Measurements from ENCODE around the gene ARSB. TPM values are rescaled to one million over a fixed set of nuclear protein-coding genes. Genes with fewer than 3 reads are reported as not detected.

ARSB gene
- 5.2 and 7.9 TPM in 2 replicates for total RNA-seq (2022)
- Bru-seq, nascent RNA, result percentile 44 among the genes with signal in this experiment
- BruChase-seq, experiment 1, labeled RNA remaining after a 6-hour chase, result percentile 41 among the genes with signal in this experiment
- BruChase-seq, experiment 2, labeled RNA remaining after a 2-hour chase, result percentile 38 among the genes with signal in this experiment
- long read RNA-seq, full-length matches to known transcripts, result 5 of 8 reads
- long read RNA-seq, partial matches to known transcripts, result 0 of 8 reads
- long read RNA-seq, other reads (novel, unspliced or antisense), result 3 of 8 reads

DNA sequence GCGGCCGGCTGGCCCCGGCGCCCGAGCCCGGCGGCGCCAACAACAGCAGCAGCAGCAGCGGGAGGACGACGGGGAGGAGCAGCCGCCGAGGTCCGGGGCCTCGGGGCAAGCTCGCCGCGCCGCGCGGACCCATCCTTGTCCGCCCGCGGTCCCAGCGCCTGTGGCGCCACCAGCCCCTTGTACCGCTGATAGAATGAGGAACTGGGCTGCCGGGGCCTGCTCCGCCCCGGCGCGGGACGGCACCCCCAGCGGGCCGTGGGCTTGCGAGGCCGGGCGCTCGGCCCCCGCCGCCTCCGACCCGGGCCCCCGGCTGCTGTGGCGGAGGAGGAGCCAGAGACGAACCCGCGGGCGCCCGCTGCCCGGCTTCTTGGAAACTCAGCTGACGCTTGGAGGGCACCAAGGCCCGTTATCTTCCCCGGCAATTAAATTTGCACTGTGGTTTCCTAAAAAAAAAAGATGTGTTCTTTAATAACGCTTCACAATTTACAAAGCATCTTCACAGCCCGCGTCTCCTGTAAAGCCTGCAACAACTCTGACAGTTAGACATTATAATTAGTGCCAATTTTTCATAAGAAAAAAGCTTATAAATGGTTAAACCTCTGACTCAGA is at the start of gene ARSB:
Gene ARSB, minus strand, starts transcription at position 195 of the 609 bp plus-strand sequence. Its CDS starts 62 bp downstream, at position 133.
- CTCF ChIA-PET, result interaction anchor here (0.7 to 2.4 kb wide), 10 partner anchors 27 to 448 kb away, joined by 3 to 8 read pairs (median 4); partner anchors contain the start of gene LHFPL2
- POLR2A ChIA-PET, result interaction anchor here (0.7 to 3.8 kb wide), 33 partner anchors 9 to 1076 kb away, joined by 3 to 17 read pairs (median 4); partner anchors contain the start of genes AP3B1, HOMER1 and SCAMP1
- peak; percentile 33 for DNase-seq (ENCODE audit: unreplicated experiment)
- no peaks in the 10 kb centered on the region for H3K27me3 Mint-ChIP-seq (ENCODE audit: insufficient read depth, unreplicated experiment)
- peak within 1 kb of the TSS; percentile 83 for H3K4me3 Mint-ChIP-seq (ENCODE audit: unreplicated experiment)
- H3K9me3 Mint-ChIP-seq (ENCODE audit: unreplicated experiment), result no peaks in the 10 kb centered on the region
- TF ChIP-seq, protein P1, sequence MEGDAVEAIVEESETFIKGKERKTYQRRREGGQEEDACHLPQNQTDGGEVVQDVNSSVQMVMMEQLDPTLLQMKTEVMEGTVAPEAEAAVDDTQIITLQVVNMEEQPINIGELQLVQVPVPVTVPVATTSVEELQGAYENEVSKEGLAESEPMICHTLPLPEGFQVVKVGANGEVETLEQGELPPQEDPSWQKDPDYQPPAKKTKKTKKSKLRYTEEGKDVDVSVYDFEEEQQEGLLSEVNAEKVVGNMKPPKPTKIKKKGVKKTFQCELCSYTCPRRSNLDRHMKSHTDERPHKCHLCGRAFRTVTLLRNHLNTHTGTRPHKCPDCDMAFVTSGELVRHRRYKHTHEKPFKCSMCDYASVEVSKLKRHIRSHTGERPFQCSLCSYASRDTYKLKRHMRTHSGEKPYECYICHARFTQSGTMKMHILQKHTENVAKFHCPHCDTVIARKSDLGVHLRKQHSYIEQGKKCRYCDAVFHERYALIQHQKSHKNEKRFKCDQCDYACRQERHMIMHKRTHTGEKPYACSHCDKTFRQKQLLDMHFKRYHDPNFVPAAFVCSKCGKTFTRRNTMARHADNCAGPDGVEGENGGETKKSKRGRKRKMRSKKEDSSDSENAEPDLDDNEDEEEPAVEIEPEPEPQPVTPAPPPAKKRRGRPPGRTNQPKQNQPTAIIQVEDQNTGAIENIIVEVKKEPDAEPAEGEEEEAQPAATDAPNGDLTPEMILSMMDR (IDR thresholded peaks at IDR 0.05; ENCODE audit: unreplicated experiment), result no peak
- BruUV-seq (replicated peaks), result no TSS peak
- H3K27ac Mint-ChIP-seq (ENCODE audit: low read depth, unreplicated experiment), result peak within 1 kb of the TSS; percentile 42
- no peaks in the 10 kb centered on the region for H3K36me3 Mint-ChIP-seq (ENCODE audit: insufficient read depth, unreplicated experiment)
- intact Hi-C loops (cut with micrococcal nuclease), result loop anchor here (2.0 kb wide), 1 partner anchor 148 kb away; no protein-coding TSS in a partner anchor
- H3K4me1 Mint-ChIP-seq (ENCODE audit: insufficient read depth, unreplicated experiment), result peaks cover 7% of the 10 kb centered on the region

DNA sequence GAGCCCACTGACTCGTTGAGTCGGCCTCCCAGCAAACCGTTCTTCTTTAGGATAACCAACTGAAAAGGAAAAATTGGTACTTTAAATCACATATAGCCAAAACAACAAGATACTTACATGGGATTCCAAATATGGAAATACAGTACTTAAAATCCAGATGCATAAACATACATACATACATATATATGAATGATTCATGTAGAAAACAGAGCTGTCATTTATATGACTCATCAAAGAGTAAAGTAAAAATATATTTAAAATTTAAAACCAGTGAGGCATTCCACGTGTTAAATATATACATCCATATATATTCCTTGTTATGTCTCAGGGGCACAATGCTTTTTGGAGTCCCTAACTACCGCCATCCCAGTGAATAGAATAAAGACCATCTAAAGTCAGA is 47.7 kb upstream of the ARSB start:
- Mint-ChIP-seq H3K4me3 (ENCODE audit: unreplicated experiment) (no peak overlapping the region), H3K36me3 (ENCODE audit: insufficient read depth, unreplicated experiment) (no peaks in the 10 kb centered on the region), H3K27ac (ENCODE audit: low read depth, unreplicated experiment) (no peak overlapping the region), H3K27me3 (ENCODE audit: insufficient read depth, unreplicated experiment) (no peaks in the 10 kb centered on the region), H3K9me3 (ENCODE audit: unreplicated experiment) (no peaks in the 10 kb centered on the region), H3K4me1 (ENCODE audit: insufficient read depth, unreplicated experiment) (no peaks in the 10 kb centered on the region)
- TF ChIP-seq, protein P1 (IDR thresholded peaks at IDR 0.05; ENCODE audit: unreplicated experiment), result no peak
- POLR2A ChIA-PET, result no interaction called here
- intact Hi-C loops (cut with micrococcal nuclease), result no loop called here
- CTCF ChIA-PET, result interaction anchor here (0.5 to 1.5 kb wide), 4 partner anchors 8 to 618 kb away, joined by 3 to 11 read pairs (median 3); no protein-coding TSS in a partner anchor
- BruUV-seq (replicated peaks), result no TSS peak
- no peak for DNase-seq (ENCODE audit: unreplicated experiment)

DNA sequence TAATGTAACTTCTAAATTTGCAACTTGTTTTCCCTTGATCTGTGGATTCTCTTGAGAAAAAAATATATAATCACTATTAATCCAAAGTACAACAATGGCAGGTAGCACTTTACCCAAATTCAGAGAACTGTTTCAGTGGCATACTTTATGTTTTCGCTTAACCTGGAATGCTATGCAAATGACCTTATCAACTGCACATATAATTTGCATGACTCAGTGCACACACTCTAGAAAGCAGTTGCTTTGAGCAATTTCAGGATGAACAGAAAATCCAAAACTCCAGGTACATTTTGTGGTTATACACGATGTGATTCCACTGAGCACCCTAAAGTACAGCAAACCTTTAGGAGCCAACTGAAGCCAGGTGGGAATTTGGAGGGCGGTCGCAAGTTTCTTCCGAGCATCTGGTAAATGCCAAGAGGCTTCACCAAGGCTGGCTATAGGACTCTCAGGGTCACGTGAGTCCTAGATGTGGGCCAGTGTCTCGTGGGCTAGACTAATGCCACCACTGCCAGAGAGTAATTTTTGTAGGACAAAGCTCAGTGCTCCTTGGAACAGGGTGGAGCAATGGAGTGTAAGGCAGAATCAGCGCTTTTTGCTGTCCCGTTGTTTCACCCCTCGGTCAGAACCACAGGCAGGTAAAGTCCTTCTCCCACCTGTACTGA is 47.1 kb upstream of the ARSB start:
- BruUV-seq (replicated peaks), result no TSS peak
- TF ChIP-seq, protein P1 (IDR thresholded peaks at IDR 0.05; ENCODE audit: unreplicated experiment), result no peak
- CTCF ChIA-PET, result interaction anchor here (0.6 kb wide), 1 partner anchor 618 kb away, joined by 3 read pairs; no protein-coding TSS in a partner anchor

DNA sequence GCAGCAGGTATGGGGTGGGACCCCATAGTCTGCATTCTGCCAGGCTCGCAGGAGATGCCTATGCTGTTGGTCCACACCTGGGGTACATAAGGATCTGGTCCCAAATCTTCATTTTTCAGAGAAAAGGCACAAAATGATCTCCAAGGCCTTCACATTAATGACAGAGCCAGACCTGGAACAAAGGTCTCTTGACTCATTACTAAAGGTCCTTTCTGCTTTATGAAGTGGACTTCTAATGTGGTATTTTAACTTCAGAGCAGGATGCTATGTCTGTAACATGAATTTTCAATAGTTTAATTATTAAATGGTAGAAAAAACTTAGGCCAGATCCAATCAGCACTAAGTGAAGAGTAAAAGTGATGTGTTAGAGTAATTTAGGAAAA is 46.4 kb upstream of the ARSB start:
- POLR2A ChIA-PET, result no interaction called here
- no peaks in the 10 kb centered on the region for H3K9me3 Mint-ChIP-seq (ENCODE audit: unreplicated experiment)
- no peaks in the 10 kb centered on the region for H3K27me3 Mint-ChIP-seq (ENCODE audit: insufficient read depth, unreplicated experiment)
- intact Hi-C loops (cut with micrococcal nuclease), result no loop called here
- TF ChIP-seq, protein P1 (IDR thresholded peaks at IDR 0.05; ENCODE audit: unreplicated experiment), result no peak
- no peak overlapping the region for H3K27ac Mint-ChIP-seq (ENCODE audit: low read depth, unreplicated experiment)
- no peaks in the 10 kb centered on the region for H3K4me1 Mint-ChIP-seq (ENCODE audit: insufficient read depth, unreplicated experiment)
- no peak overlapping the region for H3K4me3 Mint-ChIP-seq (ENCODE audit: unreplicated experiment)
- CTCF ChIA-PET, result interaction anchor here (0.7 kb wide), 1 partner anchor 83 kb away, joined by 3 read pairs; no protein-coding TSS in a partner anchor
- DNase-seq (ENCODE audit: unreplicated experiment), result no peak
- no TSS peak for BruUV-seq (replicated peaks)
- no peaks in the 10 kb centered on the region for H3K36me3 Mint-ChIP-seq (ENCODE audit: insufficient read depth, unreplicated experiment)

More for the DNA sequence above, 47.1 kb upstream of the ARSB start:
- Mint-ChIP-seq H3K36me3 (ENCODE audit: insufficient read depth, unreplicated experiment) (no peaks in the 10 kb centered on the region), H3K4me1 (ENCODE audit: insufficient read depth, unreplicated experiment) (no peaks in the 10 kb centered on the region), H3K27me3 (ENCODE audit: insufficient read depth, unreplicated experiment) (no peaks in the 10 kb centered on the region), H3K4me3 (ENCODE audit: unreplicated experiment) (no peak overlapping the region), H3K27ac (ENCODE audit: low read depth, unreplicated experiment) (no peak overlapping the region), H3K9me3 (ENCODE audit: unreplicated experiment) (no peaks in the 10 kb centered on the region)
- DNase-seq (ENCODE audit: unreplicated experiment), result no peak
- POLR2A ChIA-PET, result no interaction called here
- intact Hi-C loops (cut with micrococcal nuclease), result no loop called here
